Fibroblast of pulmonary artery (primary cell): ENCODE measurements around the gene ZNF101.
A peak's percentile ranks its signal among the peaks of the same experiment; 100 is the strongest.

ENCODE experiments used
- DNase-seq: peaks from one replicate; pipeline ENCODE4 v3.0.0-alpha.2; 2010; ENCODE audit warnings: low read depth
- H3K4me3 ChIP-seq: replicated peaks from 2 replicates; pipeline ENCODE4 v1.5.1; 2011; ENCODE audit warnings: low read depth, mild to moderate bottlenecking, control low read depth, low read length, moderate library complexity
- TF ChIP-seq, protein P1 (sequence below): IDR thresholded peaks from 2 replicates; pipeline ENCODE4 v1.5.1; 2011; ENCODE audit warnings: mild to moderate bottlenecking, control low read depth, low read length, inconsistent platforms; ENCODE audit errors: missing control alignments

Gene ZNF101

DNA sequence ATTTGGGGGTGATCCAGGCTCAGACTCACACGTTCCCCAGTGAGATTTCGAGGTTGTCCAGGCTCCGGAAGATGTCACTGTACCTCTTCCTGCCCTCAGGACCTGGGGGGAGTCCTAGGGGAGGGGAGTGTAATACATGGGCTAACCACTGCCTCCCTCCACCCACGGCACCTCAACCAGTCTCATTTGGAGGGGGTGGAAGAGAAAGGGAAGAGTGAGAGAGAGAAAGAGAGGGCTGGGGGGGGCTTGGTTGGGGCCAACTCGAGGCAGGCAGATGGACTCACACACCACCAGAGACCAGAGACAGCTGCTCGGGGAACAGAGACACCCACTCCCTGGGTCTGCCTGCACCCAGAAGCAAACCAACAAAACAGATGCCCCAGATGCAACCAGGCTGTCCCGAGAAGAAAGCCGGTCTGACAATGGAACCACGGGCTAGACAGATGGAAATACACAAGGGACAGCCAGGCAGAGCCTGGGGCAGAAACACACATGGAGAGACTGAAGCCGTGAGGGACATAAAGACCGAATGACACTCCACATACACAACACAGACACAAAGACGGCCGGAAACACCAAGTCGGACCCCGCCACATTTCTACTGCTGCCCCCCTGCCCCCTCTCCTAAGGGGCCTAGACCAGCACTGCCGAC is 26.0 kb upstream of the ZNF101 start:
- peak overlapping the region; percentile 83 for H3K4me3 ChIP-seq
- TF ChIP-seq, protein P1, sequence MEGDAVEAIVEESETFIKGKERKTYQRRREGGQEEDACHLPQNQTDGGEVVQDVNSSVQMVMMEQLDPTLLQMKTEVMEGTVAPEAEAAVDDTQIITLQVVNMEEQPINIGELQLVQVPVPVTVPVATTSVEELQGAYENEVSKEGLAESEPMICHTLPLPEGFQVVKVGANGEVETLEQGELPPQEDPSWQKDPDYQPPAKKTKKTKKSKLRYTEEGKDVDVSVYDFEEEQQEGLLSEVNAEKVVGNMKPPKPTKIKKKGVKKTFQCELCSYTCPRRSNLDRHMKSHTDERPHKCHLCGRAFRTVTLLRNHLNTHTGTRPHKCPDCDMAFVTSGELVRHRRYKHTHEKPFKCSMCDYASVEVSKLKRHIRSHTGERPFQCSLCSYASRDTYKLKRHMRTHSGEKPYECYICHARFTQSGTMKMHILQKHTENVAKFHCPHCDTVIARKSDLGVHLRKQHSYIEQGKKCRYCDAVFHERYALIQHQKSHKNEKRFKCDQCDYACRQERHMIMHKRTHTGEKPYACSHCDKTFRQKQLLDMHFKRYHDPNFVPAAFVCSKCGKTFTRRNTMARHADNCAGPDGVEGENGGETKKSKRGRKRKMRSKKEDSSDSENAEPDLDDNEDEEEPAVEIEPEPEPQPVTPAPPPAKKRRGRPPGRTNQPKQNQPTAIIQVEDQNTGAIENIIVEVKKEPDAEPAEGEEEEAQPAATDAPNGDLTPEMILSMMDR = no peak
- no peak for DNase-seq

DNA sequence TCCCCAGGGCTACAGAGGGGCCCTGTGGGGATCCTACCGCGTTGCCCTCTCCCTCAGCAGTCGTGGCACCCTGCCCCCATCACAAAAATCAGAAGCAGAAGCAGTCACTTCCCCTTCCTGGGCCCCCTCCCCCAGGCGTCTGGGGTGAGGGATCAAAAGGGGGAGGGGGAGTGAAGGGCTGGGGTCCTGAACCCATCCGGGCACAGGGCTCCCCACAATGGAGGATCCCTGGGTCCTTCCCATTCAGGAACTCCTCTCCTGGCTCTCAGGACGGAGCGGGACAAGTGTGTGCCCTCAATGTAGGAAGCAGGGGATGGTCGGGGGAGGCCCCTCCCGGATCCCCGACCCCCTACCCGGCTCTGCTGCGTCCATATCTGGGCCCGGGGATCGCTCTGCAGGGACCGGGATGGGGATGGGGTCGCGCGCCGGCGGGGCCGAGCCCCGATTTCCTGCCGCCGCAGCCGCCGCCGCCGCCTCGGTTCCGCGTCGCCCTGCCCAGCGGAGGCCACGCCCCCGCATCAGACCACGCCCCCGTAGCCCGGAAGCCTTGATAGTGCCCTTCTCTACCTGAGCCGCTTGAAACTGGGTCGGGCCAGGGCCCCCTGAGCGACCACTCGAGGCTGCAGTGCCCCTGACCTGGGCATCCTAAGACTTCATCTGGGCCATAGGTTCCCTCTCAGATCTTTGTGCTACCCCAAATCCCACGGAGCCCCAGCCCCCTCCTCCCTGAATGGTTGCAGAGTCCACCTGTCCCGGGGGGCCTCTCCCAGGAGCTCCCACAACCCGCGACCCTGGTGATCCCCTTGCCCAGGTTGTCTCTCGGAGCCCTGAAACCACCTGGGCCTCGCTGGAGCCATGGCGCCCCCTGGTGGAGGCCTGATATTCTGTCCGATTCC is 25.2 kb upstream of the ZNF101 start, which contains the start of gene GMIP:
Gene GMIP, minus strand, starts transcription at position 500 of the 896 bp plus-strand sequence. Its CDS starts 128 bp downstream, at position 372.
- DNase-seq = peak; percentile 43
- H3K4me3 ChIP-seq = peak within 1 kb of the TSS; percentile 83

DNA sequence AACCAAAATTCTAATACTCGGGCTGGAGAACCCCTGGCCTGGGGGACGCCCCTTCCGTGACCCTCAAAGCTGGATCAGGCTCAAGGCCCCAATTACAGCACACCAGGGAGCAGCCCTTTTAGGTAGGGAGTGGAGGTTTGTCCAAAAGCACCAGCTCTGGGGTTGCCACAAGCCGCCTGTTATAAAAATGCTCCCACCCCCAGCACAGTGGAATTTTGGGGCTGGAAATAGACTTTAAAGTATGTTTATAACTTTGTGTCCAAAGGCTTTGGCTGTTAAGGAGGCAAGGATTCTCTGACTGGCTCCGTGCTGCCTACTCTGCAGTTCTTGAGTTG is 24.6 kb upstream of the ZNF101 start:
- TF ChIP-seq, protein P1 = no peak
- no peak for DNase-seq
- H3K4me3 ChIP-seq = peak overlapping the region; percentile 83

More for the DNA sequence above, 25.2 kb upstream of the ZNF101 start, which contains the start of gene GMIP:
- TF ChIP-seq, protein P1 = peak; percentile 75

DNA sequence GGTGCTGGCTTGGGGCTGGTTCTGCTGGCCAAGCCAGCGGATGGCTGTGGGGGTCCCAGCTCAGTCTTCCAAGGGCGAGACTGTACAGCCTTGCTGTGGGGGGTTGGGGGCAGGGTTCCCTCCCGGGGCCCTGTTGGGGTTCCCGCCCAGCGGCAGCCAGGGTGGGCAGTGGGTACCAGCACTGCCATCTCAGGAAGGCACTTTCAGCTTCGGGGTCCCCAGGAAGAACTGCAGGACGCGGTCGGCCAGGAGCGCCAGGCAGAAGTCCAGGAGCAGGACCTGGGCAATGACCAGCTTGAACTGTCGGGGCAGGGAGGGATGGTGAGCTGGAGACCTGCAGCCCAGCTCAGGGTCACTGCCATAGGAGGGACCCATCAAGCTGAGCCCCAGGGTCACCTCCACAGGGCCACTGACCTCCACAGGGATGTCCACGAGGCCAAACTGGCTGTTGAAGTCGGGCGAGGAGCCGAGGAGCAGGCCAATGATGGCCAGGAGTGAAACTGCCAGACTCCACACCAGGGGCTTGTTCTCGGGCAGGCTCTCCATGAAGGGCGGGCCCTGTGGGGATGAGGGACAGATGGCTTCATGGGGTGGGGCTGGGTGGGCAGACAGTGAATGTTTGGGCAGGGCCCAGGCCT is 23.3 kb upstream of the ZNF101 start:
- TF ChIP-seq, protein P1 = no peak
- no peak for DNase-seq

DNA sequence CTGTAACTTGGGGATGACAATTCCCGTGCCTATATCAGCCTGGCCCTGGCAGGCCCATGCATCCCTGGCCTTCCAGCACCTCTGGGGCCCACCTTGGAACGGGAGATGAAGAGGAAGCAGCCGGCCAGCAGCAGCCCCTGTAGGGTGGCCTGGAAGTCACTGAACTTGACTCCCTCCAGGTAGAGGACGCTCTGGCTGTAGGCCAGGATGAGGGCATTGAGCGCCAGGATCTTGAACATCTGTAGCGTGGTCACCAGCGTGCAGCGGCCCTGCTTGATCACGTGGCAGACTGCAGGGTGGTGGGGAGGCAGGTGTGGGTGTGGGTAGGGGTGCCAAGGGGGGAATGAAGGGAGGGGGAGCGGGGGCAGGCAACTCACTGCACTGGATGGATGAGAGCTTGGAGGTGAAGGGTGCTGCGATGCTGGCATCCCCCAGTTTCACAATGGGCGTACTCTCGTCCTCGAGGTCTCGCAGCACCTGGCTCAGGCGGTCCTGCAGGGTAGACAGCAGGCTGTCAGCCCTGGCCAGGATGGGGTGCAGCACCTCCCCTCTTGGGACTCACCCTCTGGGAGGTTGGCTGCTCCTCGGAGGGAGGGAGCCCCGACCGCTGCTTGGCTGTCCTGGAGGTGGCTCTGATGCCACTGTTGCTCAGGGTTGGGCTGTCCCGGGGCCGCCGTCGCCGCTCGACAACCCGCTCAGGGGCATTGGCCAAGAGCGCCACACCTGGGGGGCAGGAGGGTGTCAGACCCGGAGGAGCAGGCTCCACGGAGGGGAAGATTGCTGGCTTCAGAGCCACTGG is 21.4 kb upstream of the ZNF101 start:
- TF ChIP-seq, protein P1 = no peak
- no peak for DNase-seq
- H3K4me3 ChIP-seq = no peak overlapping the region

More for the DNA sequence above, 23.3 kb upstream of the ZNF101 start:
- H3K4me3 ChIP-seq = no peak overlapping the region

DNA sequence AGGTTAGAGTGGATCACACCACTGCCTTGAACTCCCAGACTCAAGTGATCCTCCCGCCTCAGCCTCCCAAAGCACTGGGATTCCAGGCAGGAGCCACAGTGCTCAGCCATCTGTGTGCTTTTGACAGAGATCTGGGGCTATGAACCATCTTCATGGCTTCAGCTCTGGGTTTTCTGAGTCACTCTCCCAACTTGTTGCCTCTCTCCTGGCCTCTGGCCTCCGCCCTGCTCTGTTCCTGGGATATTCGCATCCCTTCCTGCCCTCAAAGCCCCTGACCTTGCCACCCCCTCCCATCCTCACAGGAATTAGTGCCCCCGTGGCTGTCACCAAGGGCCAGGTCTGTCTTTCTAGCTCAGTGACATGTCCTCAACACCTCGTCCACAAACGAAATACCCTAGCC is 19.5 kb upstream of the ZNF101 start:
- TF ChIP-seq, protein P1 = no peak
- no peak overlapping the region for H3K4me3 ChIP-seq
- DNase-seq = no peak
